CD14-positive monocyte (primary cell): ENCODE data around the gene POU6F2. TPM values are rescaled to one million over a fixed set of nuclear protein-coding genes. Genes with fewer than 3 reads are reported as not detected.

Experiments used
- DNase-seq, 3 donors: peaks; one replicate each; pipeline ENCODE4 v3.0.0-alpha.2; 2011 to 2022
- H2AFZ ChIP-seq: 2 replicates; pipeline ENCODE4 v1.6.0; 2012; ENCODE audit warnings: mild to moderate bottlenecking, low read depth, low read length, inconsistent platforms; ENCODE audit not compliant: insufficient read depth, poor library complexity, severe bottlenecking
- H3K27ac ChIP-seq, 2 donors: 1 replicate in 1 of 2; 2 replicates in 1 of 2; pipeline ENCODE4 v1.5.1; 2012 to 2013; ENCODE audit warnings: low read length in 2 of 2, control low read depth in 1 of 2, inconsistent platforms in 1 of 2, low read depth in 1 of 2, mild to moderate bottlenecking in 1 of 2
- H3K27me3 ChIP-seq, 2 donors: one replicate each; pipeline versions ENCODE4 v1.6.0 to v1.6.1; 2011 to 2013; ENCODE audit warnings: low read length in 2 of 2; ENCODE audit not compliant: control insufficient read depth in 2 of 2, insufficient read depth in 2 of 2
- H3K36me3 ChIP-seq, 2 donors: replicated peaks in 1 of 2; 1 replicate in 1 of 2; 2 replicates in 1 of 2; pipeline versions ENCODE4 v1.5.1 to v1.6.1; 2012 to 2013; ENCODE audit warnings: low read length in 2 of 2, control low read depth in 1 of 2, inconsistent platforms in 1 of 2, mild to moderate bottlenecking in 1 of 2; ENCODE audit not compliant: insufficient read depth in 2 of 2, control insufficient read depth in 1 of 2
- H3K4me1 ChIP-seq, 2 donors: 1 replicate in 1 of 2; 2 replicates in 1 of 2; pipeline versions ENCODE4 v1.5.1 to v1.6.1; 2012 to 2013; ENCODE audit warnings: low read length in 2 of 2, control low read depth in 1 of 2, inconsistent platforms in 1 of 2, mild to moderate bottlenecking in 1 of 2, moderate library complexity in 1 of 2; ENCODE audit not compliant: insufficient read depth in 2 of 2, control insufficient read depth in 1 of 2
- H3K4me2 ChIP-seq: replicated peaks from 2 replicates; pipeline ENCODE3; 2012; ENCODE audit warnings: low read length, moderate library complexity, mild to moderate bottlenecking; ENCODE audit not compliant: poor library complexity, severe bottlenecking; ENCODE audit errors: extremely low read depth
- H3K4me3 ChIP-seq, 3 experiments: fragments of 200-600 bp in 1 of 3; sonication (generic) in 1 of 3; replicated peaks in 1 of 3; 1 replicate in 2 of 3; 2 replicates in 1 of 3; pipeline ENCODE4 v1.5.1; 2011 to 2013; ENCODE audit warnings: low read length in 3 of 3, mild to moderate bottlenecking in 3 of 3, control low read depth in 2 of 3, low read depth in 2 of 3, inconsistent platforms in 1 of 3, moderate library complexity in 1 of 3
- H3K79me2 ChIP-seq: 2 replicates; pipeline ENCODE4 v1.6.0; 2012; ENCODE audit warnings: mild to moderate bottlenecking, control low read depth, inconsistent platforms, low read length, moderate library complexity; ENCODE audit not compliant: insufficient read depth
- H3K9ac ChIP-seq: 2 replicates; pipeline ENCODE4 v1.6.0; 2017; ENCODE audit warnings: low read length, mild to moderate bottlenecking; ENCODE audit not compliant: insufficient read depth, poor library complexity, severe bottlenecking
- H3K9me3 ChIP-seq, 2 donors: replicated peaks in 1 of 2; 1 replicate in 1 of 2; 2 replicates in 1 of 2; pipeline versions ENCODE4 v1.5.1 to v1.6.1; 2012 to 2013; ENCODE audit warnings: low read length in 2 of 2, control low read depth in 1 of 2; ENCODE audit not compliant: control insufficient read depth in 1 of 2, insufficient read depth in 1 of 2
- H4K20me1 ChIP-seq: 2 replicates; pipeline ENCODE4 v1.6.0; 2012; ENCODE audit warnings: mild to moderate bottlenecking, low read length, control low read depth, moderate library complexity; ENCODE audit not compliant: insufficient read depth
- H3K27ac Mint-ChIP-seq, 7 donors: one replicate each; pipeline ENCODE4 v1.8.0; 2020; ENCODE audit warnings: mild to moderate bottlenecking in 7 of 7, mixed read lengths in 7 of 7, moderate library complexity in 6 of 7, inconsistent platforms in 2 of 7
- H3K27me3 Mint-ChIP-seq, 3 donors: one replicate each; pipeline ENCODE4 v1.8.0; 2021 to 2022; ENCODE audit warnings: low read depth in 3 of 3, mild to moderate bottlenecking in 3 of 3, mixed read lengths in 3 of 3, moderate library complexity in 3 of 3, inconsistent platforms in 1 of 3
- H3K36me3 Mint-ChIP-seq, 2 donors: one replicate each; pipeline ENCODE4 v1.8.0; 2020; ENCODE audit warnings: mixed read lengths in 2 of 2, inconsistent platforms in 1 of 2, mild to moderate bottlenecking in 1 of 2
- H3K4me1 Mint-ChIP-seq: one replicate; pipeline ENCODE4 v1.8.0; 2020; ENCODE audit warnings: mild to moderate bottlenecking, mixed read lengths
- H3K4me3 Mint-ChIP-seq, 2 donors: one replicate each; pipeline ENCODE4 v1.8.0; 2020; ENCODE audit warnings: mild to moderate bottlenecking in 2 of 2, mixed read lengths in 2 of 2, moderate library complexity in 1 of 2
- H3K9me3 Mint-ChIP-seq, 7 donors: one replicate each; pipeline ENCODE4 v1.8.0; 2020 to 2022; ENCODE audit warnings: mixed read lengths in 7 of 7, mild to moderate bottlenecking in 6 of 7, moderate library complexity in 6 of 7, inconsistent platforms in 2 of 7
- WGBS: methylation state at CpG from one replicate; pipeline ENCODE4 v1.1.5; 2013; ENCODE audit warnings: missing lambda C conversion rate; ENCODE audit not compliant: insufficient coverage; 5-methylcytosine and 5-hydroxymethylcytosine counted together
- intact Hi-C, 2 donors: fragments of 100-400 bp; cut with micrococcal nuclease; formaldehyde crosslinking; loops; one replicate each; pipeline versions ENCODE4 v1.15.0 to v1.15.1; 2023
- polyA plus RNA-seq, 3 donors: library from polyadenylated mRNA; depleted of rRNA in 1 of 3; unstranded in 2 of 3; stranded (reverse) in 1 of 3; fragments of 300-500 nt in 2 of 3; fragments of >200 nt in 1 of 3; fragmentation: Illumina TruSeq in 2 of 3; gene quantifications; 1 replicate in 2 of 3; 2 replicates in 1 of 3; pipeline ENCODE4 v1.2.3, GENCODE V29; 2012 to 2021
- small RNA-seq: library from RNA; depleted of rRNA; stranded (forward); fragments of <200 nt; gene quantifications from one replicate; pipeline ENCODE3, GENCODE V24; 2012; ENCODE audit warnings: low read depth; ENCODE audit not compliant: insufficient read length
- TF ChIP-seq, protein P1 (sequence below): fragments of 200-600 bp; IDR thresholded peaks from one replicate; pipeline ENCODE4 v1.8.0; 2022; ENCODE audit warnings: antibody characterized with exemption, mild to moderate bottlenecking

POU6F2 gene
- polyA plus RNA-seq, 3 donors, result not detected

- no peaks in the 10 kb centered on the region for H3K36me3 Mint-ChIP-seq
- H3K4me1 ChIP-seq, result no peaks in the 10 kb centered on the region
- H3K36me3 ChIP-seq, result no peaks in the 10 kb centered on the region
- no peak overlapping the region for H2AFZ ChIP-seq
- H3K27ac ChIP-seq, result no peak overlapping the region
- no peaks in the 10 kb centered on the region for H3K79me2 ChIP-seq
- no peaks in the 10 kb centered on the region for H4K20me1 ChIP-seq
- H3K4me1 Mint-ChIP-seq, result peaks cover 7% of the 10 kb centered on the region
- H3K4me2 ChIP-seq, result no peak overlapping the region
- 88% methylated on average over 2 of the region's 3 CpGs for WGBS
- H3K9ac ChIP-seq, result no peak overlapping the region
- no peaks in the 10 kb centered on the region for H3K9me3 ChIP-seq
- H3K9me3 Mint-ChIP-seq, result no peaks in the 10 kb centered on the region
- H3K4me3 Mint-ChIP-seq, result no peak overlapping the region
- no peak for DNase-seq
- H3K27me3 Mint-ChIP-seq, result peaks cover 0 to 2% (median 0%) of the 10 kb centered on the region in 3 donors
- H3K27ac Mint-ChIP-seq, result no peak overlapping the region
- TF ChIP-seq, protein P1, sequence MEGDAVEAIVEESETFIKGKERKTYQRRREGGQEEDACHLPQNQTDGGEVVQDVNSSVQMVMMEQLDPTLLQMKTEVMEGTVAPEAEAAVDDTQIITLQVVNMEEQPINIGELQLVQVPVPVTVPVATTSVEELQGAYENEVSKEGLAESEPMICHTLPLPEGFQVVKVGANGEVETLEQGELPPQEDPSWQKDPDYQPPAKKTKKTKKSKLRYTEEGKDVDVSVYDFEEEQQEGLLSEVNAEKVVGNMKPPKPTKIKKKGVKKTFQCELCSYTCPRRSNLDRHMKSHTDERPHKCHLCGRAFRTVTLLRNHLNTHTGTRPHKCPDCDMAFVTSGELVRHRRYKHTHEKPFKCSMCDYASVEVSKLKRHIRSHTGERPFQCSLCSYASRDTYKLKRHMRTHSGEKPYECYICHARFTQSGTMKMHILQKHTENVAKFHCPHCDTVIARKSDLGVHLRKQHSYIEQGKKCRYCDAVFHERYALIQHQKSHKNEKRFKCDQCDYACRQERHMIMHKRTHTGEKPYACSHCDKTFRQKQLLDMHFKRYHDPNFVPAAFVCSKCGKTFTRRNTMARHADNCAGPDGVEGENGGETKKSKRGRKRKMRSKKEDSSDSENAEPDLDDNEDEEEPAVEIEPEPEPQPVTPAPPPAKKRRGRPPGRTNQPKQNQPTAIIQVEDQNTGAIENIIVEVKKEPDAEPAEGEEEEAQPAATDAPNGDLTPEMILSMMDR, result no peak
- no peak overlapping the region for H3K4me3 ChIP-seq
- intact Hi-C loops, result loop anchor here in 1 of 2 donors (5.0 kb wide), 1 partner anchor 720 kb away; no protein-coding TSS in a partner anchor
- no peaks in the 10 kb centered on the region for H3K27me3 ChIP-seq
Observed at GRCh38 chr7:39517240-39517639, 539.5 kb downstream of the POU6F2 start.

Small RNA genes lying within 50 kb of the gene (small RNA-seq; reads per million reads assigned to genes)
- gene SNORA20B, result 75.1 reads per million, percentile 95 among the genes with 10 or more reads in this experiment

Other genes with a start within 250 kb of the POU6F2 start
- 10 to 100 TPM; 12.7 to 62.2 (median 56.7) TPM for gene VPS41, start 68.7 kb upstream of the POU6F2 start, polyA plus RNA-seq